ENCODE results near the gene NALCN.
"Not testable (repeated sequence)": the region's sequence is repeated elsewhere in the genome, so short reads cannot be mapped to it uniquely, and the experiment has no call there.

The NALCN gene

GRCh38 chr13:101343128-101343787, 73.0 kb downstream of the NALCN start:
- no peak for DNase-seq (ENCODE audit: extremely low read depth in 1 of 2, low read depth in 1 of 2)

GRCh38 chr13:101341464-101341863, 74.8 kb downstream of the NALCN start:
- no peak for DNase-seq (ENCODE audit: extremely low read depth in 1 of 2, low read depth in 1 of 2)

- no peak for DNase-seq (ENCODE audit: extremely low read depth in 1 of 2, low read depth in 1 of 2)
Measured at GRCh38 chr13:101339202-101339601, 77.1 kb downstream of the NALCN start.

GRCh38 chr13:101332583-101332982, 83.7 kb downstream of the NALCN start:
- no peak for DNase-seq (ENCODE audit: extremely low read depth in 1 of 2, low read depth in 1 of 2)

GRCh38 chr13:101331731-101332130, 84.6 kb downstream of the NALCN start:
- no peak for DNase-seq (ENCODE audit: extremely low read depth in 1 of 2, low read depth in 1 of 2)

- no peak for DNase-seq (ENCODE audit: extremely low read depth in 1 of 2, low read depth in 1 of 2)
Measured at GRCh38 chr13:101327871-101328270, 88.4 kb downstream of the NALCN start.

- no peak for DNase-seq (ENCODE audit: extremely low read depth in 1 of 2, low read depth in 1 of 2)
Measured at GRCh38 chr13:101326710-101327109, 89.6 kb downstream of the NALCN start.

- no peak for DNase-seq (ENCODE audit: extremely low read depth in 1 of 2, low read depth in 1 of 2)
Measured at GRCh38 chr13:101325423-101325822, 90.9 kb downstream of the NALCN start.

GRCh38 chr13:101323601-101324000, 92.7 kb downstream of the NALCN start:
- DNase-seq (ENCODE audit: extremely low read depth in 1 of 2, low read depth in 1 of 2) = no peak

- no peak for DNase-seq (ENCODE audit: extremely low read depth in 1 of 2, low read depth in 1 of 2)
Measured at GRCh38 chr13:101317986-101318523, 98.3 kb downstream of the NALCN start.

GRCh38 chr13:101313479-101313878, 102.8 kb downstream of the NALCN start:
- DNase-seq (ENCODE audit: extremely low read depth in 1 of 2, low read depth in 1 of 2) = not testable (repeated sequence)

GRCh38 chr13:101309014-101309619, 107.2 kb downstream of the NALCN start:
- no peak for DNase-seq (ENCODE audit: extremely low read depth in 1 of 2, low read depth in 1 of 2)

- no peak for DNase-seq (ENCODE audit: extremely low read depth in 1 of 2, low read depth in 1 of 2)
Measured at GRCh38 chr13:101308247-101309013, 107.9 kb downstream of the NALCN start.

GRCh38 chr13:101307181-101307701, 109.1 kb downstream of the NALCN start:
- no peak for DNase-seq (ENCODE audit: extremely low read depth in 1 of 2, low read depth in 1 of 2)

- DNase-seq (ENCODE audit: extremely low read depth in 1 of 2, low read depth in 1 of 2) = no peak
Measured at GRCh38 chr13:101306773-101307172, 109.5 kb downstream of the NALCN start.

- no peak for DNase-seq (ENCODE audit: extremely low read depth in 1 of 2, low read depth in 1 of 2)
Measured at GRCh38 chr13:101305981-101306411, 110.3 kb downstream of the NALCN start.

GRCh38 chr13:101303521-101303920, 112.8 kb downstream of the NALCN start:
- DNase-seq (ENCODE audit: extremely low read depth in 1 of 2, low read depth in 1 of 2) = no peak

GRCh38 chr13:101301053-101301452, 115.3 kb downstream of the NALCN start:
- no peak for DNase-seq (ENCODE audit: extremely low read depth in 1 of 2, low read depth in 1 of 2)

- no peak for DNase-seq (ENCODE audit: extremely low read depth in 1 of 2, low read depth in 1 of 2)
Measured at GRCh38 chr13:101300531-101300930, 115.8 kb downstream of the NALCN start.

GRCh38 chr13:101298517-101298916, 117.8 kb downstream of the NALCN start:
- DNase-seq (ENCODE audit: extremely low read depth in 1 of 2, low read depth in 1 of 2) = no peak

- no peak for DNase-seq (ENCODE audit: extremely low read depth in 1 of 2, low read depth in 1 of 2)
Measured at GRCh38 chr13:101297794-101298193, 118.5 kb downstream of the NALCN start.
